ENCODE data around the gene DUSP10.

The DUSP10 gene

GRCh38 chr1:221741703-221742554, at the start of gene DUSP10:
Gene DUSP10, minus strand, starts transcription at chr1:221742089. Its CDS starts 2,345 bp downstream, at chr1:221739744.
- DNase-seq = peak; percentile 99

GRCh38 chr1:221788466-221788865, 46.6 kb upstream of the DUSP10 start:
- no peak for DNase-seq

DNA sequence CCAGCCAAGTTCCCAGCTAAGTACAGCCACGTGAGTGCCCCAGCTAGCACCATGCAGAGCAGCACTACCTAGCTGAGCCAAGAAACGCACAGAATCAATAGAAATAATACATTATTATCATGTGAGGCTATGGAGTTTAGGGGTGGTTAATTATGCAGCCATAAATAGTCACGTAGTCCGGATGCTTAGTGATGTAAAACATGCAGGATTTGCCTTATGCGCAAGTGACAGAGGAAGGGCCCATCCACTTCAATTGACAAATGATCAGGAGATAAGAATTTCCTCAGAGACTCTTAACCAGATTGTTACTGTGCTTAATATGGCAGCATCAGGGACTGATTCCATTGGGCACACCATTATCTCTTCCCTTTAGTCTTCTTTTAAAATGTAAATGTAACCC, 44.8 kb upstream of the DUSP10 start:
- no peak for DNase-seq

- DNase-seq = no peak
Observed at GRCh38 chr1:221783936-221784335, 42.0 kb upstream of the DUSP10 start.

DNA sequence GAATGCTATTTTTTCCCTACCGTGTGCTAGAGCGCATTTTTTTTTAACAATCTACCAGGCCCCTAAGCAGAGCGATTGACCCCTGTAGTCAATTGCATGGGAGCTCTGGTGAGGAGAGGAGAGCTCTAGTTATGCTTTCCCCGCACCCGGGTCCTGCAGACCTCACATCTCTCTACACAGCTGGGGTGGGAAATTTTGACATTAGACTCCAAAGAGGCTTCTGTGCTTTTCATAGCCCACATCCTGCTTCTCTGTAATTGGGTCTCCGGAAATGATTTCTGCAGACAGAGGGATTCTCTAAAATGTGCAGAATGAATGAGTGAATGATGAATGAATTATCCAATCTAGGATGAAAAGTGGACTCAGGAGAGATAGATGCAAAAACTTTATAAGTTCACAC, 41.5 kb upstream of the DUSP10 start:
- DNase-seq = no peak

DNA sequence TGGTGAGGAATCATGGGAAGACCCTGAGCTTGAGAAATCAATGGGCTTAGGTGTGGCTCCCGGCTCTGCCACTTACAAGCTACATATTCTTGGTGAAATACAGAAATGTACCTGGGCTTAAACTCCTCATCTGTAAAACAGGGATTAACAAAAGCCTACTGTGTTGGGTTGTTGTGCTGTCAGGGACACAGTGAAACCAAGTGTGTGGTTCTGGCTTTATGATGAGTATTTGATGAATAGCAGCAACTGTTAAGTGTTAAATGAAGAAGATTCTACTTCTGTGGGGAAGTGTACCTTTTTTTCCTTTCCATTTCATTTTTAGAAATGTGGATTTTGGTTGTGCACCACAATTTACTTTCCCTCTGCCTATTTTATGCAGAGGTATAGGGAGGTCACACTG, 41.1 kb upstream of the DUSP10 start:
- DNase-seq = no peak

GRCh38 chr1:221782477-221782876, 40.6 kb upstream of the DUSP10 start:
- DNase-seq = no peak

DNA sequence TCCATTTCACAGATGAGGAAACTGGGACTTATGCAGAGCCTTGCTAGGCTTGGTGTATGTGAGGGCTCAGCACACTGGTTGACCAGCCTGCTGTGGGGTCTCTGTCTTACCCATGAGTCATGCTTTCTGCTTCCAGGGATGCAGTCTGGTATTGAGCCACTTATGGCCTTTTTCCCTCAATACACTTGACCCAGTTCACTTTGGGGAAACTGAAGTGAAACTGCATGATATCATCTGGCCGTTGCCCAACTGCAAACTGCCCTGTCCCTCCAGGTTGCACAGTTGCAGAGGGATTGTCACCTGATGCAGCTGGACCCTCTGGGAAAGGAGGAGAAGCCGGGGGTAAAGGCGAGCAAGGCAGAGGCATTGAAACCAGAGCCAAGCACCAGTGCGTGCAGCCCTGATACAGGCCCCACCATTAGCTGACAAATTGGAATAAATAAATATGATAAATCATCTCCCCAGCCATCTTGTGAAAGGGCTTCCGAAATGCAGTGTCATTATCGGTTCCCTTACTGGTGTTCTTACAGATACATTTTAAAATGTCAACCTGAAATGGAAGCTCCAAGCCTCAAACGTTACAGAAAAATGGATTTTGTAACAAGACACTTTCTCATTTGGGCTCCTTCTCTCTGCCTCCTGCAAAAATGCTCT, 39.3 kb upstream of the DUSP10 start:
- no peak for DNase-seq

- DNase-seq = no peak
Observed at GRCh38 chr1:221780175-221780574, 38.3 kb upstream of the DUSP10 start.

DNA sequence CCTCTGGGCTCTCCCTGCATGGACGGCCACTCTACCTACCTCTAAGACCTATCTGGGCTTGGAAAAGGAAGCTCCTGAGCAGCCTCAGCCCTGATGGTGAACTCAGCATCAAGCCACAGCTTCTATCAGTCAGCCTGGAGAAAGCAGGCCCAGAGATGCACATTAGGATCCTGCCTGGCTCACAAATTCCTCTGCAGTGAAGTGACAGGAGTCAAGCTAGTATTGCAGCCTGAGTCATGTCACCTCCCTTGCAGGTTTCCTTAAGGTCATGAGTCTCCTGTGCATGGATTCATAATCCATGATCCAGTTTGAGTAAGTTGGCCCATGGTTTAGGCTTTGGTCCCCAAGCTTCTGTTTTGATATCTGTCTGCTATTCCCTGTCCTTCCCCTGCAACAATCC, 37.9 kb upstream of the DUSP10 start:
- DNase-seq = no peak

GRCh38 chr1:221778535-221779142, 36.8 kb upstream of the DUSP10 start:
- peak; percentile 26 for DNase-seq

DNA sequence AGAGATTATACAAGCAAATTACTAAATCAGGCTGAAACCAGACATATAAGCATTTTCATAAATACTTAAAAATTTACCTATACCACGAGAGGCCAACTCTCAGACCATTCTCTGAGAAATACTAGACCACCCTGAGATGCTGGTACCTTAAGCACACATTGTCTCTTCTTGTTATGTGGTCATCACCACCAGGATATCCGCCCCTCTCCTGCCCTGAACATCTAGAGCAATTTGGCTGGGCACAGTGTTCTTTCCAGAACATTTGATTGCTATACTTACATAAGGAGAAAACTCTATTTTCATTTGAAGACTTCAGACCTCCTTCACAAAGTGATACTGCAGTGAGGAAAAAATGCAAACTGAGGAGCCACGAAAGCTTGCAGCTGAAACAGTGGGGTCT, 36.2 kb upstream of the DUSP10 start:
- DNase-seq = no peak

- peak; percentile 12 for DNase-seq
Observed at GRCh38 chr1:221777431-221778072, 35.7 kb upstream of the DUSP10 start.

DNA sequence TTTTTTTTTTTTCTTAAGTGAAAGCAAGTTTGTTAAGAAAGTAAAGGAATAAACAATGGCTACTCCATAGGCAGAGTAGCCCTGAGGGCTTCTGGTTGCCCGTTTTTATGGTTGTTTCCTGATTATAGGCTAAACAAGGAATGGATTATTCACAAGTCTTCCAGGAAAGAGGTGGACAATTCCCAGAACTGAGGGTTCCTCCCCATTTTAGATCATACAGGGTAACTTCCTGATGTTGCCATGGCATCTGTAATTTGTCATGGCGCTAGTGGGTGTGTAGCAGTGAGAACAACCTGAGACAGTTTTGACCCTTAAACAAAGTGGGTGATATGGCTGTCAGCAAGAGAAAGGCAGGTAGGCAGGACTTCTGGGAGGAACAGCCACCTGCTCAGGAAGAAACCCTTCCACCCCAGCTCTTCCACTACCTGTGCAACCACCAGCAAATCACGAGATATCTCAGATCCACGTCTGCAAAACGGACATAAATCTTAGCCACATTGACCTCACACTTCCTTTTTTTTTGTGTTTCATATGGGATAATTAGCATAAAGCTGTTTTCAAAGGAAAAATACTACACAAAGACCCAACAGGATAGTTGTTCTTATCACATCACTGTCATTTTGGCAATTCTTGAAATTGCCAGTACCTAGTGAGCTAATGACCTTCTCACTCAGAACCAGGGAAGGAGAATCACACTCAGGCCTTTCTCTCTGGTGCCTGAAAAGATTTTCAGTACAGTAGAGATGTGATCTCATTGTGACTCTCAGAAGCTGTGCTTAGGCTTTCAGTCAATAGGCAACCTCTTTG, 34.8 kb upstream of the DUSP10 start:
- DNase-seq = no peak

DNA sequence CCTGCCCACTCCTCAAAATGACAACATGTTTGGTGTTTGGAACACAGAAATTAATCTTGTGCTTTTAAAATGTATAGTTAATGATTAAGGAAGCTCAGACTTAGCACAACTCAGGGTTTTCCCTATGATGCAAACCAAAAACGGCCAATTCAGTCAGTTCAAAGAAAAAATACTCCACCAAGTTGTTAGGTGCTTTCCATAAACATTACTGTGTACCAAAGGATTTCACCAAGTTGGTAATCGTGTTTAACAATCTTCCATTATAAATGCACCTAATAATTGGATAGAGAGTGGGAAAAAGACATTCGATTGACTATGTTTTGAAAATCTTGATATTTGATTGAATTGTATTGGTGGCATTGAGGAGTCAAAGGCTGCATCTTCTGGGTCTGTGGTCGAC, 33.3 kb upstream of the DUSP10 start:
- no peak for DNase-seq

DNA sequence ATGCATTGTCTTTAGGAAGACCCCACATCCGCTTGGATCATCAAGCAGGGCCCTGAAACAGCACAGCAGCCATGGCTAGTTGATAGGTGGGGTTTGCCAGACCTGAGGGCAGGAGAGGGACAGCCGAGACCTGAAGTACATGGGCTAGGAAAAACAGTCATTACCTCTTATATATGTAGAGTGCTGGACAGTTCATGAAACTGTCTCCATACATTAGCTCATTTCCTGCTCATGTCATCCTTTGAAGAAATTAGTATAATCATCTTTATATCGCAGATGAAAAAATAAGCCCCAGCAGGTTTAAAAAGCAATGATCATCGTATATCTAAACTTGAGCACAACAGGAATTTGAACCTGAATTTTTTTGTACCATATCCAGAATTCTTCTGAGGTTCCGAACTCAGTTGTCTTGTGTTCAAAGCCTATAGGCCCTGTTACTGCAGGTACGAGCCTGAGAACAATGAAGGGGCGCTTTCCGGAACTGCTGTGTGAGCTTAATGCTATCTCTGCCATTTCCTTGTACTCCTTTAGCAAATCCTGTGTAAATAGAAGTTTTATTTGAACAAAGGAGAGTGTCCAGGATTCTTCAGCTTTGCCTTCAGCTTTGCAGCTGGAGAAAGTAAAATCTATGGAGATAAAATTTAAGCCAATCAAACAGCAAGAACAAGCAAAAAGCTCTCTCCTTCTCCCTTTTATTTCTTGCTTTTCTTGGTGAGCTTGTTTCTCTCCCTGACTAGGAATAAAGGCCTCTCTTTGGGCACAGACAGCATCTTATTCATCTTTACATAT, 32.4 kb upstream of the DUSP10 start:
- no peak for DNase-seq

DNA sequence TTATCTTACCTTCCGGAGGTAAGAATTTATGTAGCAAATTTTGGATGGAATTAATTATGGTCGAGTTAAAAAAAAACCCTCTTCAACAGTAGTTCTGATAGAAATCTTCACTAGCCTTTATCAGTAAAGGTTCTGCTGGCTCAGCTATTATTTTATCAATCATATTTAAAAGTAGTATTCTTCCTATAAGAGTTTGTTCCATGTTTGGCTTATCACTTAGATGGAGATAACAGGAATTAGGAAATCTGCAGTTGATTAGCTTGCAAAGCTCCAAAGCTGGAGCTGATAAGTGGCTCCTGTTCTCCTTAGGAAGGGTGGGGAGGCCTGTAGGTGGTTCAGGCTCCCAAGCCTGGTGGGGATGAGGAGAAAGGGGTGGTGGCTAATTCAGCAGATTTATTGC, 31.5 kb upstream of the DUSP10 start:
- DNase-seq = no peak

GRCh38 chr1:221772117-221772516, 30.2 kb upstream of the DUSP10 start:
- no peak for DNase-seq

GRCh38 chr1:221768444-221769066, 26.7 kb upstream of the DUSP10 start:
- DNase-seq = no peak

GRCh38 chr1:221766210-221766609, 24.3 kb upstream of the DUSP10 start:
- DNase-seq = no peak

- DNase-seq = no peak
Observed at GRCh38 chr1:221765527-221765926, 23.6 kb upstream of the DUSP10 start.

Data from activated effector memory CD4-positive, alpha-beta T cell treated with Interleukin-2 at 50 U/mL for 16 hours (primary cell).